GM11168 (cell line): ENCODE data around the gene ARID1A.
"Not testable (repeated sequence)": the region's sequence is repeated elsewhere in the genome, so short reads cannot be mapped to it uniquely, and the experiment has no call there.

Experiments used
- in situ Hi-C: fragments of 300-500 bp; cut with MboI; formaldehyde crosslinking; loops from one replicate; pipeline ENCODE4 v1.12.0; 2022; ENCODE audit warnings: low sequenced_read_pairs; ENCODE audit not compliant: unreplicated experiment

The ARID1A gene

GRCh38 chr1:26785611-26786436 is 90.0 kb downstream of the ARID1A start:
- in situ Hi-C loops = loop anchor here (5.0 kb wide), 1 partner anchor 184 kb away; no protein-coding TSS in a partner anchor

GRCh38 chr1:26786437-26787380 is 90.9 kb downstream of the ARID1A start:
- in situ Hi-C loops = loop anchor here (5.0 kb wide), 1 partner anchor 184 kb away; no protein-coding TSS in a partner anchor

GRCh38 chr1:26787381-26787705 is 91.5 kb downstream of the ARID1A start:
- in situ Hi-C loops = loop anchor here (5.0 kb wide), 1 partner anchor 185 kb away; no protein-coding TSS in a partner anchor

DNA sequence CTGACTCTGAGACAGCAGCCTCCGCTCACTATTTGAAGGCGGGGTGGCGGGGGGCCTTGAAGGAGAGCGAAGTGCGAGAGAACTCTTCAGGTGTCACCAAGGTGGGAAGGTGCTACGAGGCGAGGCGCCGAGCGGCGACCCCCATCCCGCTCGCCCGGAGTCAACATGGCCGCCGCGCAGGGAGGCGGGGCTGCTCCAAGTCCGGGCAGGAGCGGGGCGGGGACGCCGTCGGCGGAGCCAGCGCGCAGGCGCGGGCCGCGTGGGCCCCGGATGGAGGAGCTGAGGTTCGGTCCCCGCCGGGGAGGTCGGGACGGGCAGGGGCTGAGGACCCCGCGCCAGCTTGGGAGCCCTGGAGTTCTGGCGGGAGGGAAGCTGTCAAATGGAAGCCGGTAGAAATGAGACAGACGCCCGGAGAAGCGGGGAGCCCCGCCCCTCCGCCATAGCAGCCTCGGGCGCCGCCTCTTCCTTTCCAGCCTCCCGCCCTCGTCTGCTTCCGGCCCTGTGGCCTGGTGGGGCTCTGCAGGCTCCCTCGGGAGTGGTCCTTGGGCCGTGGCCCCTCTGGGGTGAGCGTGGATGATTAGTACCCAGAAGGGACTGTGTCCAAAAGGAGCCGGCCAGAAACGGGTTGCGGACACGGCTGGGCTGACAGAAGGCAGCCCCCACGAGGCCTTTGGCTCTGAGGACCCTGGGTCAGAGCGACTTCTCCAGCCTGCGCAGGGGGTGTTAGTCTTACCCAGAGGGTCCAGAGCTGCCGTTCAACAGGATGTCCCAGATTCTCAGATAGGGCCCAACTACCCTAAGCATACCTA is 92.1 kb downstream of the ARID1A start, which contains the start of gene PIGV:
PIGV (plus strand) TSS at position 245 of the 809 bp plus-strand sequence. CDS start 2,866 bp downstream, outside the sequence.
- in situ Hi-C loops = loop anchor here (5.0 kb wide), 1 partner anchor 186 kb away; no protein-coding TSS in a partner anchor

DNA sequence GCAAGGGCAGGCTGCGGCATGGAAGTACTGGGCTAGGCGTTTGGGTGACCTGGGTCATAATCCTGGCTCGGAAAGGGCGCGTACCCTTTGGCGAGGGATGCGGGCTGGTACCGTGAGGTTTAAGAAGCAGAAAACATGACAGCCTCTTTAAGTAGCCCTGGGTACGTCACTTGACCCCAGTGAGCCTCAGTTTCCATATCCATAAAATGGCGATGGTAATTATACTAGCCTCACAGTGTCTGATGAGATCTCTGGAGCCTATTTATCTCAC is 92.6 kb downstream of the ARID1A start:
- in situ Hi-C loops = loop anchor here (5.0 kb wide), 1 partner anchor 186 kb away; no protein-coding TSS in a partner anchor

- in situ Hi-C loops = loop anchor here (5.0 kb wide), 1 partner anchor 187 kb away; no protein-coding TSS in a partner anchor
Observed at GRCh38 chr1:26788836-26789611, 93.2 kb downstream of the ARID1A start.

DNA sequence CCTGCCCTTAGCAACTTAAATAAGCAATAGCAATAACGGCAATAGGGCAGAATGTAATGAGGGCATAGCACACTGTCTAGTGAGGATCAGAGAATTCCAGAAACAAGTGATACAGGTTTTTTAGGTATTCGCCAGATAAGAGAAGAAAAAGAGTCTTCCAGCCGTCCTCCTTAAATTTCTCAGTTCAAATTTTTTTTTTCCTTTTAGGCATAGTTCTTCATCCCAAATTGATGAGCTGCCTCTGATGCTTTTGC is 93.7 kb downstream of the ARID1A start:
- in situ Hi-C loops = loop anchor here (5.0 kb wide), 1 partner anchor 187 kb away; no protein-coding TSS in a partner anchor

GRCh38 chr1:26789931-26790330 is 94.1 kb downstream of the ARID1A start:
- in situ Hi-C loops = loop anchor here (5.0 kb wide), 1 partner anchor 188 kb away; no protein-coding TSS in a partner anchor

DNA sequence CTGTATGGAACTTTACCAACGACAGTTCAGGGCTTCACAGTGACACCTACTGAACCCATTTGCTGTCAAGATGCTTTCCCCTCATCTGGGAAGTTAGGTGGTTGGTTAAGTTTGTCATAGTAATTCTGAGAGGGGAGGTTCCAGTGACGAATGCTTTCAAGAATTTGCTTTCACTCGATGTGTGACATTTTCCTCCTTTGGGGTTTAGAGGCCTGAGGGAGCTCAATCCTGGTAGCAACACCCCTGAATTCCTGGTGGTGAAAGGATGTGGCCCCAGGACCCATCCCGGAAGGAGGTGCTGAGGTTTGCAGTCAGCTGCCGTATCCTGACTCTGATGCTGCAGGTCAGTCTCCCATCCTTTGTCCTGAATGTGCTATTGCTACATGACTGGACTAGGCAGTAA is 94.7 kb downstream of the ARID1A start:
- in situ Hi-C loops = no loop called here

DNA sequence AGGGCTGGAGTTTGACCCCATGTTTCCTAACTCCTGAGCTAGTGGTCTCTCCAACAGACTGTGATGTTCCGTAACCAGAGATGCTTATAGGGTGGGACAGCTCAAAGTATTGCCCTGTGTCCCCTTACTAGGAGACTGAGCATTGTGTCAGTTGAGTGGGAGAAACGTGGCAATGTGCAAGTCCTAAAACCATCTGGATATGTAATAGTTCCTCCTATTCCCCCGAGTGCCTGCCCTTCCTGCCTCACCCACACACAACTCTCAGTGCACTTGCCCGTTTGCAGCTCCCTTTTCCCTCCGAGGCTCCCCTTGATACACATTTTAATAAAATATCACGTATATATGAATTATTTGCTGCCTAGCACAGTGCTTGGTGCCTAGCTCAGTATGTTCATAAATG is 95.3 kb downstream of the ARID1A start:
- in situ Hi-C loops = no loop called here

DNA sequence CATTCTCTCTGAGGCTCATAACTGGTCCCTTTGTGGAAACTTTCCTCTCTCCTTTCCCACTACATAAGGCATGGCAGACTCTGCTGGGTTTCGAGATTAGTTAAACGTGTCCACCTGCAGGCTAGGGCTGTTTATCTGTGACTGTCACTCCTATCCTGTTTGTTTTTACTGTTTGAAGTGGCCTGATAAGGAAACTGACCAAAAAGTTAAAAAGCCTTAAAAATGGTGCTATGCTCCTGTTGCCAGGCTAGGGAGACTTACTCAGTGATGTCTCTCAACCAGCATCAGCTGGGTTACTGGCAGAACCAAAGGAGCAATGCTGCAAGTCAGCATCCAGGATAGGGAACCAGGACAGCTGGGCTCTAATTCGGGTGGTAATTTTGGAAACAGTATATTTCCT is 95.8 kb downstream of the ARID1A start:
- in situ Hi-C loops = no loop called here

DNA sequence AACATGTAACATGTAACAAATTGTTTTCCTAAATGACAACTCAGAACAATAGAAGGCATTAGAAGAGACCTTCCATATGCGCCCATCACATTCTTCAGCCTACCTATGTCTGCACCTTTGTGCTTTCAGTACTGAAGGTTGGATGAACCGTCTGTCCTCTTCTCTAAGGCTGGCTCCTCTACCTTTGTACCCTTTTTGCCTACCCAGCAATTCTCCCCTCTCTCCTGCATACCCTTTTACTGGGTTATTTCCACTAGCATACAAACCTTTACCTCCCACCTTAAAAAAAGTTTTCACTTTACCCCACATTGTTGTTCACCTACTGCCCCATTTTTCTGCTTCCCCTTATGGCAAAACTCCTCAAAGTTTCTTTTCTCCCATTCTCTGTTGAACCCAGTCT is 97.1 kb downstream of the ARID1A start:
- in situ Hi-C loops = no loop called here

GRCh38 chr1:26794391-26794790 is 98.6 kb downstream of the ARID1A start:
- in situ Hi-C loops = no loop called here

DNA sequence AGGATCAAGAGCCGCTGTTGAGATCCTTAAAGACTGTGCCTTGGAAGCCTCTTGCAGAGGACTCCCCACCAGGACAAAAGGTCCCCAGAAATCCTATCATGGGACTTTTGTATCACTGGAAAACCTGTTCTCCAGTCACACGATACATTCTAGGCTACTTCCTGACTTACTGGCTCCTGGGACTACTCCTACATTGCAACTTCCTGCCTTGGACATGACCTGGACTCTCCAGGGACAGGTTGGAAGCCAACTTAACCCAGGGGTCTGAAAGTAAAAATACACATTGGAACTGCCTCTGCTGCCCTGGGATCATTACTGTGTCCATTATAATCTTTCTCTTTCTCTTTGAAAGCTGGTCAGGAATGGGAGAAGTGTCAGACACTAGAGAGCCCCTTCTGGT is 101.8 kb downstream of the ARID1A start:
- in situ Hi-C loops = no loop called here

- in situ Hi-C loops = no loop called here
Observed at GRCh38 chr1:26799479-26800142, 103.8 kb downstream of the ARID1A start.

GRCh38 chr1:26803932-26804331 is 108.1 kb downstream of the ARID1A start:
- in situ Hi-C loops = not testable (repeated sequence)

- in situ Hi-C loops = not testable (repeated sequence)
Observed at GRCh38 chr1:26810105-26810504, 114.3 kb downstream of the ARID1A start.

- in situ Hi-C loops = no loop called here
Observed at GRCh38 chr1:26811057-26811456, 115.2 kb downstream of the ARID1A start.

DNA sequence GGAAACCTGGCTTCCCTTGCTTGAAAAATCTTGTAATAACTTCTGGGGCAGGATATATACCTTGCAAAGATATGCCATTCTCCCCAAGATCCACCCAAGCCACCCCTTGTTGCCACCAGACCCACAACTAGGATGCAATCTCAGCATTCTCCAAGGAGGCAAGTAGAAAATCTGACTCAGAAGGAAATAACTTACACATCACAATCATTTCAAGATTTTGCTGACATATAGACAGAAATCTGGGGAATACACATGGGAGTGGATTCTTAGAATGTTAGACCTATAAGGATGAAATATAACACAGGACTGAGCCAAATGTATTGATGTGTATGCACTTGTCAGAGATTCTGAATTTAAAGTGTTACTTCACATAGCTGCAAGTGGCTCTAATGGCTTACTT is 115.9 kb downstream of the ARID1A start:
- in situ Hi-C loops = no loop called here
